ENCODE measurements around the gene CCDC32.

Gene CCDC32

GRCh38 chr15:40516322-40516721 lies 48.5 kb downstream of the CCDC32 start:
- no peak for DNase-seq (ENCODE audit: low spot score)
- Mint-ChIP-seq H3K4me1 (ENCODE audit: low read depth) (peaks cover 10% of the 10 kb centered on the region), H3K36me3 (ENCODE audit: low read depth) (no peaks in the 10 kb centered on the region), H3K9me3 (no peaks in the 10 kb centered on the region), H3K27ac (no peak overlapping the region), H3K4me3 (no peak overlapping the region), H3K27me3 (ENCODE audit: low read depth) (peaks cover 33% of the 10 kb centered on the region)

DNA sequence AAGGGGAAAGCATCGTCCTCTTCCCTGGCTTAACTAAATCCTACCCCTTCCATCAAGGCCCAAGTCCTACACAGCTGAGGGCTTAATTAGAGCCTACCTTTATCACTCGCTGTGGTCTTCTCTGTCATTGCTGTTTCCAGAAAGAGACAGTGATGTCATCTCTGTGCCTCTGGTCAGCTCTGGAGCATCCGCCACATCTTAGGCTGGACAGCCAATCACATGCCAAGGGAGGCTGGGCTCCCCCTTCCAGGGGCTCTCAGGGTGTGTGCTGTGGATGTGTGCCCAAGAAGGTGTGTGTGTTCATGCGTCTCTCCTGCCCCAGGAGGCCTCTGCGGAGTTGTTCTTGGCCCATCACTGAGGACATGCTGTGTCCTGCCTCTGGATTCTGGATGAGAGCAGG lies 51.2 kb downstream of the CCDC32 start:
- Mint-ChIP-seq H3K27me3 (ENCODE audit: low read depth) (peaks cover 50% of the 10 kb centered on the region), H3K27ac (no peak overlapping the region), H3K36me3 (ENCODE audit: low read depth) (no peaks in the 10 kb centered on the region), H3K4me1 (ENCODE audit: low read depth) (peaks cover 11% of the 10 kb centered on the region), H3K9me3 (no peaks in the 10 kb centered on the region), H3K4me3 (no peak overlapping the region)
- no peak for DNase-seq (ENCODE audit: low spot score)

- no peaks in the 10 kb centered on the region for H3K9me3 Mint-ChIP-seq
- H3K4me1 Mint-ChIP-seq (ENCODE audit: low read depth) = peaks cover 15% of the 10 kb centered on the region
- peak overlapping the region; percentile 54 for H3K4me3 Mint-ChIP-seq
- peaks cover 59% of the 10 kb centered on the region for H3K27me3 Mint-ChIP-seq (ENCODE audit: low read depth)
- no peaks in the 10 kb centered on the region for H3K36me3 Mint-ChIP-seq (ENCODE audit: low read depth)
- no peak overlapping the region for H3K27ac Mint-ChIP-seq
- no peak for DNase-seq (ENCODE audit: low spot score)
Observed at GRCh38 chr15:40512440-40512839, 52.4 kb downstream of the CCDC32 start.

GRCh38 chr15:40511472-40512133 lies 53.2 kb downstream of the CCDC32 start:
- peak overlapping the region; percentile 75 for H3K4me3 Mint-ChIP-seq
- H3K36me3 Mint-ChIP-seq (ENCODE audit: low read depth) = no peaks in the 10 kb centered on the region
- peaks cover 18% of the 10 kb centered on the region for H3K4me1 Mint-ChIP-seq (ENCODE audit: low read depth)
- peak; percentile 20 for DNase-seq (ENCODE audit: low spot score)
- no peak overlapping the region for H3K27ac Mint-ChIP-seq
- H3K9me3 Mint-ChIP-seq = no peaks in the 10 kb centered on the region
- H3K27me3 Mint-ChIP-seq (ENCODE audit: low read depth) = peaks cover 68% of the 10 kb centered on the region

DNA sequence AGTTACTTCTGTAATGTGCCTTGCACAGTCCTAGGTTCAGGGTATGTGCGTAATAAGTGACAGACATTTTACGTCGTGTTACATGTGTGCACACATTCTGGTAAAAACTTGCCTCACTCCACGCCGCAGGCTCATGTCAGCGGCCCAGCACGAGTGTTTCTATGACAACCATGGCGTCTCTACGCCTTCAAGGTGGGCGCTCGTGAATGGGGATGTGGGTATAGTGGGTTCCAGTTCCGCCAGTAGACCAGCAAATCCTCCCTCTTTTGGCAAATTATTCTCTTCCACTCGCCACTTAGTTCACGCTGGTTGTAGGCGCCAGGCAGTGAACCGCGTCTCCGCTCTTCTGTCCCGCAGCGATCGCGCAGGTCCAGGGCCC lies 53.8 kb downstream of the CCDC32 start:
- Mint-ChIP-seq H3K36me3 (ENCODE audit: low read depth) (no peaks in the 10 kb centered on the region), H3K4me3 (peak overlapping the region; percentile 75), H3K9me3 (no peaks in the 10 kb centered on the region), H3K27ac (no peak overlapping the region), H3K4me1 (ENCODE audit: low read depth) (peaks cover 19% of the 10 kb centered on the region), H3K27me3 (ENCODE audit: low read depth) (peaks cover 73% of the 10 kb centered on the region)
- no peak for DNase-seq (ENCODE audit: low spot score)

DNA sequence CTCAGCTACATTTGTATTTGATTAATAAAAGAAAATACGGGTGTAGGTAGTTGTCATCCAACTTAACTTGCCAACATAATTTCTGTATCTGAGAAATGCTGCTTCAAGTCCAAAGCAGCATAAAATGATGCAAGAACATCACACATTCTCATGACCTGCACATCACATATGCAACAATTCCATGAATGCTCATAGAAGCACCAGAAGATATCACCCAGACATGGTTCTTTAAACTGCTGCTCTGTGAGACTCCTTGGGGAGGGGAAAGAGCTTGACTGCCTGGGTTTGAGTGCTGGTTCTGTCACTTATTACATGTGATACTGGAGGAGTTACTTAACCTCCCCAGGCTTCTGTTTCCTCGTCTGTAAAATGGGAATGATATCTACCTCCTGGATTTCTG lies 54.6 kb downstream of the CCDC32 start:
- peak overlapping the region; percentile 34 for H3K4me3 Mint-ChIP-seq
- H3K27ac Mint-ChIP-seq = no peak overlapping the region
- peaks cover 19% of the 10 kb centered on the region for H3K4me1 Mint-ChIP-seq (ENCODE audit: low read depth)
- peaks cover 76% of the 10 kb centered on the region for H3K27me3 Mint-ChIP-seq (ENCODE audit: low read depth)
- DNase-seq (ENCODE audit: low spot score) = no peak
- no peaks in the 10 kb centered on the region for H3K36me3 Mint-ChIP-seq (ENCODE audit: low read depth)
- H3K9me3 Mint-ChIP-seq = no peaks in the 10 kb centered on the region

DNA sequence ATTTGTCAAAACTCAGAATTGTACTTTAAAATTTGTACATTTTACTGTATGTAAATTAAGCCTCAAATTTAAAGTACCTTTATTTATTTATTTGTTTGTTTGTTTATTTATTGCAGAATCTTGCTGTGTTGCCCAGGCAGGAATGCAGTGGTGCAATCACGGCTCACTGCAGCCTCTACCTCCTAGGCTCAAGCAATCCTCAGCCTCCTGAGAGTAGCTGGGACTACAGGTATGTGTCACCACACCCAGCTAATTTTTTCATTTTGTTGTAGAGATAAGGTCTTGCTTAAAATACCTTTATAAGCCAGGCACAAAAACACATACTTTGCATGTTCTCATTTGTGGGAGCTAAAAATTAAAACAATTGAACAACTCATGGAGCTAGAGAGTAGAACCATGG lies 56.6 kb downstream of the CCDC32 start:
- H3K4me3 Mint-ChIP-seq = no peak overlapping the region
- H3K9me3 Mint-ChIP-seq = no peaks in the 10 kb centered on the region
- no peak for DNase-seq (ENCODE audit: low spot score)
- H3K4me1 Mint-ChIP-seq (ENCODE audit: low read depth) = peaks cover 19% of the 10 kb centered on the region
- H3K27ac Mint-ChIP-seq = no peak overlapping the region
- H3K36me3 Mint-ChIP-seq (ENCODE audit: low read depth) = no peaks in the 10 kb centered on the region
- peaks cover 74% of the 10 kb centered on the region for H3K27me3 Mint-ChIP-seq (ENCODE audit: low read depth)

- Mint-ChIP-seq H3K36me3 (ENCODE audit: low read depth) (no peaks in the 10 kb centered on the region), H3K27ac (no peak overlapping the region), H3K4me1 (ENCODE audit: low read depth) (peaks cover 17% of the 10 kb centered on the region), H3K27me3 (ENCODE audit: low read depth) (peaks cover 70% of the 10 kb centered on the region), H3K9me3 (no peaks in the 10 kb centered on the region), H3K4me3 (peak overlapping the region; percentile 37)
- peak; percentile 58 for DNase-seq (ENCODE audit: low spot score)
Observed at GRCh38 chr15:40506964-40507571, 57.8 kb downstream of the CCDC32 start.
